Testis (tissue), 3 donors: ENCODE data around the gene MFSD2B. TPM values are rescaled to one million over a fixed set of nuclear protein-coding genes. Genes with fewer than 3 reads are reported as not detected.

Experiments used
- DNase-seq: peaks from one replicate; pipeline ENCODE4 v3.0.0-alpha.2; 2019
- H3K27ac ChIP-seq, 2 donors: fragments of 200-600 bp; sonication (generic); one replicate each; pipeline ENCODE4 v1.5.1; 2019
- H3K27me3 ChIP-seq: fragments of 200-600 bp; sonication (generic); one replicate; pipeline ENCODE4 v1.5.1; 2019
- H3K36me3 ChIP-seq: fragments of 200-600 bp; sonication (generic); one replicate; pipeline ENCODE4 v1.5.1; 2017; ENCODE audit warnings: low read depth; ENCODE audit errors: missing control alignments
- H3K4me1 ChIP-seq: fragments of 200-600 bp; sonication (generic); one replicate; pipeline ENCODE4 v1.5.1; 2019
- H3K4me3 ChIP-seq, 2 donors: fragments of 200-600 bp; sonication (generic); one replicate each; pipeline ENCODE4 v1.5.1; 2017 to 2019
- H3K9me3 ChIP-seq: fragments of 200-600 bp; sonication (generic); one replicate; pipeline ENCODE4 v1.5.1; 2017
- CTCF ChIP-seq, 3 experiments: fragments of 450-650 bp in 2 of 3; fragments of 200-600 bp in 1 of 3; sonication (generic) in 1 of 3; IDR thresholded peaks; one replicate each; pipeline ENCODE4 v1.5.1; 2016 to 2019; ENCODE audit warnings: antibody characterized with exemption in 3 of 3, mild to moderate bottlenecking in 2 of 3, moderate library complexity in 1 of 3
- POLR2A ChIP-seq: fragments of 450-650 bp; IDR thresholded peaks from one replicate; pipeline ENCODE4 v1.6.1; 2017; ENCODE audit warnings: antibody characterized with exemption, mild to moderate bottlenecking, moderate library complexity
- WGBS, 2 donors: methylation state at CpG; one replicate each; pipeline ENCODE4 v1.1.5; 2018; 5-methylcytosine and 5-hydroxymethylcytosine counted together
- intact Hi-C: fragments of 100-400 bp; cut with DNase I; formaldehyde crosslinking; loops from one replicate; pipeline ENCODE4 v1.15.1; 2023; ENCODE audit warnings: low total_unique reads
- polyA plus RNA-seq: library from polyadenylated mRNA; stranded (reverse); fragments of 350-450 nt; fragmentation: Illumina TruSeq; extraction: RNeasy Lipid Tissue Mini Kit (QIAGEN cat#74804); gene quantifications from one replicate; pipeline ENCODE4 v1.2.3, GENCODE V29; 2014; ENCODE audit warnings: low read depth, low replicate concordance; ENCODE audit not compliant: insufficient read depth
- total RNA-seq, 2 donors: library from RNA; depleted of rRNA; stranded (reverse); fragments of >200 nt; gene quantifications; one replicate each; pipeline ENCODE4 v1.2.3, GENCODE V29; 2016

MFSD2B gene
- total and polyA plus RNA-seq, 3 donors from 2014 or later = 0.39 to 0.94 (median 0.50) TPM

GRCh38 chr2:23992931-23993330, 17.0 kb upstream of the MFSD2B start:
- no peaks in the 10 kb centered on the region for H3K36me3 ChIP-seq
- H3K4me3 ChIP-seq = no peak overlapping the region
- H3K9me3 ChIP-seq = no peaks in the 10 kb centered on the region
- H3K27ac ChIP-seq = no peak overlapping the region
- intact Hi-C loops = no loop called here
- H3K4me1 ChIP-seq = no peaks in the 10 kb centered on the region
- no peaks in the 10 kb centered on the region for H3K27me3 ChIP-seq
- no peak for TF ChIP-seq CTCF (IDR thresholded peaks at IDR 0.05)
- TF ChIP-seq POLR2A = no peak
- DNase-seq = no peak
- 33 to 48% methylated on average over 1 of the region's 1 CpG for WGBS, 2 donors

GRCh38 chr2:23993736-23994269, 16.1 kb upstream of the MFSD2B start:
- H3K4me3 ChIP-seq = no peak overlapping the region
- H3K36me3 ChIP-seq = no peaks in the 10 kb centered on the region
- 95 to 98% methylated on average over 8 of the region's 8 CpGs for WGBS, 2 donors
- no peak for TF ChIP-seq CTCF (IDR thresholded peaks at IDR 0.05)
- no peak for TF ChIP-seq POLR2A
- DNase-seq = no peak
- intact Hi-C loops = no loop called here
- H3K4me1 ChIP-seq = no peaks in the 10 kb centered on the region
- H3K27ac ChIP-seq = no peak overlapping the region
- H3K9me3 ChIP-seq = no peaks in the 10 kb centered on the region
- H3K27me3 ChIP-seq = no peaks in the 10 kb centered on the region

- H3K4me1 ChIP-seq = no peaks in the 10 kb centered on the region
- DNase-seq = no peak
- no peak overlapping the region for H3K4me3 ChIP-seq
- H3K27ac ChIP-seq = no peak overlapping the region
- WGBS, 2 donors = 67% methylated on average over 1 of the region's 1 CpG
- no peaks in the 10 kb centered on the region for H3K9me3 ChIP-seq
- TF ChIP-seq POLR2A (no peak), CTCF (IDR thresholded peaks at IDR 0.05) (no peak)
- intact Hi-C loops = no loop called here
- no peaks in the 10 kb centered on the region for H3K27me3 ChIP-seq
- no peaks in the 10 kb centered on the region for H3K36me3 ChIP-seq
Measured at GRCh38 chr2:23994567-23994966, 15.3 kb upstream of the MFSD2B start.

- TF ChIP-seq POLR2A = no peak
- TF ChIP-seq CTCF (IDR thresholded peaks at IDR 0.05) = no peak
- intact Hi-C loops = no loop called here
- no peaks in the 10 kb centered on the region for H3K9me3 ChIP-seq
- no peaks in the 10 kb centered on the region for H3K27me3 ChIP-seq
- no peak overlapping the region for H3K4me3 ChIP-seq
- DNase-seq = no peak
- H3K4me1 ChIP-seq = peaks cover 4% of the 10 kb centered on the region
- H3K36me3 ChIP-seq = no peaks in the 10 kb centered on the region
- no peak overlapping the region for H3K27ac ChIP-seq
Measured at GRCh38 chr2:24007693-24008092, 2.2 kb upstream of the MFSD2B start.

GRCh38 chr2:24008672-24009366, 1.1 kb upstream of the MFSD2B start:
- Histone ChIP-seq H3K9me3 (no peaks in the 10 kb centered on the region), H3K27ac (no peak overlapping the region), H3K27me3 (no peaks in the 10 kb centered on the region), H3K4me3 (no peak overlapping the region), H3K36me3 (no peaks in the 10 kb centered on the region), H3K4me1 (peaks cover 4% of the 10 kb centered on the region)
- no peak for DNase-seq
- whole genome bisulfite sequencing, 2 donors = 79 to 81% methylated on average over 13 of the region's 13 CpGs
- intact Hi-C loops = no loop called here
- no peak for TF ChIP-seq CTCF (IDR thresholded peaks at IDR 0.05)
- TF ChIP-seq POLR2A = no peak
